Hypothalamus (tissue), 51 donors: ENCODE data around the gene SPAG16.
"Not testable (repeated sequence)": the region's sequence is repeated elsewhere in the genome, so short reads cannot be mapped to it uniquely, and the experiment has no call there.

Experiments
- DNase-seq, 51 donors: peaks; one replicate each; lab custom pipeline; 2025; lab: John Stamatoyannopoulos, UW

Gene SPAG16

GRCh38 chr2:213407027-213407426 is 122.8 kb downstream of the SPAG16 start:
- DNase-seq, result not testable (repeated sequence)

DNA sequence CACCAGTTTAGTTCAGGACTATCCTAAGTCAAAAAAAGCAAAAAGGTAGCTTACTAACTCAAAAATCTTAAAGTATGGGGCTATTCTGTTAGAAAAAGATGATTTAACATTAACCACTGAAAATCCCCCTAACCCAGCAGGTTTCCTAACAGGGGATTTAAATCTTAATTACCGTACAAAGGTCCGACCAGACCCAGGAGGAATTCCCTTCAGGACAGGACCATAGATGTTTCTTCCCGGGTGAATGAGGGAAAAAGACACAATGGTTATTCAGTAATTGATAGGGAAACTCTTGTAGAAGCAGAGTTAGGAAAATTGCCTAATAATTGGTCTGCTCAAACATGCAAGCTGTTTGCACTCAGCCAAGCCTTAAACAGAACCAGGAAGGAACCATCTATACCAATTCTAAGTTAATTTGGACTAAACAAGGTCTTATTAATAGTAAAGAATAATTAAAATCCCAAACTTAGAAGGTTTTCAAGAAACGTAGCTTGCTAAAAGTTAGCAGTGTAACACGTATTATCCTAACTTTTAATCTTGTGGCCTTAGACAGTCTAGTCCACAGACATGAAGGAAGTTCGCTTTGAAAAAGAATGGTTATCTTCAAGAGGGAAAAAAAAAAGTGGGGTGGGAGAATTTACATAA is 124.3 kb downstream of the SPAG16 start:
- not testable (repeated sequence) for DNase-seq

DNA sequence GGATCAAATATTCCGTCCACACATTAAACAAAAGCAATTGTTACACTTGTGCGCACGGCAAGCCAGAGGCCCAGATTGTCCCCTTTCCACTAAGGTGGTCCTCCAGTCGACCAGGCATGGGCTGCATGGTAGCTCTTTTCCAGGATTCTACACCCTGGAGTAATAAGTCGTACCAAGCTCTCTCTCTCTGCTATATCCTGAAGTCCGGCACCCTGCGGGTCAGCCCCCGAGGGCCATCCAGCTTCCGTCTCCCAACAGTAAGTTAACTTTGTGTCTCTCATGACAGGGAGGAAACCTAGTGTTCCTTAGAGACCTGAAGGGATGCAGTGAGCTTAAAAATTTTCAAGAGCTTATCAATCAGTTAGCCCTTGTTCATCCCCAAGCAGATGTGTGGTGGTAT is 126.4 kb downstream of the SPAG16 start:
- DNase-seq, result not testable (repeated sequence)

GRCh38 chr2:213411582-213412289 is 127.5 kb downstream of the SPAG16 start:
- no peak for DNase-seq

DNA sequence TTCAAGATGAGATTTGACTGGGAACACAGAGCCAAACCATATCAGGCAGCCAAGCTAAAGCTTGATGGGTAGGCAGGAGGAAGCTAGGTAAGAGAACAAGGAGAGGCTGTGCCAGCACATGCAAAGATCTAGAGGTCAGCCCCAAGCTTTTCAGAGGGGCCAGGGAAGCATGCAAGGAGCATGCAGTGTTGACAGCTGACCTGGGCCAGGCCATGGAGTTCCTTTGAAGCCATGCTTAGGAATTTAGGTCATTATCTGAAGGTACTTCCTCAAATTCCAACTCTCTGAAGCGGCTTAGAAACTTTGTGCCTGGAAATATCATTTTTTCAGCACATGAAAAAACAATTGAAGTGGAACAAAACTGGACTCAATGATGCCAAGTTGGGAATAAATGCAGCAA is 130.8 kb downstream of the SPAG16 start:
- DNase-seq, result no peak

DNA sequence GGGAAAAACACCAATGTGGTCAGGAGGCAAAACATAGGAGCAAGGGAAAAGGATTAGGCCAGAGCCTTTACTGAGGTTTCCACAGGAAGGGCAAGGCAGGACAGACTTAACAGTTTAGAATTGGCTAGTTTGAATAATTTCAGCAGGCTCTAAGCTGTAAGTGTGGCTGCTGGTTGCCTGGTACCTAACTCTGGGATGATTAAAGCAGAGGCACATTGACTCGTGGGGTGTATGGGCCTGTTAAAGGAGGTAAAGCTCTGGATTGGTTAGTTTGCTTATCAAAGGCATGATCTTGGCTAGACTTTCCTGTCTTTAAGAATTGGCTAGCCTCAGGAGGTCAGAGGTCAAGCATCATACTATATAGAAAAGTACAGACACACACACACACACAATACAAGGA is 132.6 kb downstream of the SPAG16 start:
- DNase-seq, result no peak

- no peak for DNase-seq
Measured at GRCh38 chr2:213419980-213420379, 135.7 kb downstream of the SPAG16 start.

GRCh38 chr2:213420828-213421385 is 136.6 kb downstream of the SPAG16 start:
- DNase-seq, result no peak

DNA sequence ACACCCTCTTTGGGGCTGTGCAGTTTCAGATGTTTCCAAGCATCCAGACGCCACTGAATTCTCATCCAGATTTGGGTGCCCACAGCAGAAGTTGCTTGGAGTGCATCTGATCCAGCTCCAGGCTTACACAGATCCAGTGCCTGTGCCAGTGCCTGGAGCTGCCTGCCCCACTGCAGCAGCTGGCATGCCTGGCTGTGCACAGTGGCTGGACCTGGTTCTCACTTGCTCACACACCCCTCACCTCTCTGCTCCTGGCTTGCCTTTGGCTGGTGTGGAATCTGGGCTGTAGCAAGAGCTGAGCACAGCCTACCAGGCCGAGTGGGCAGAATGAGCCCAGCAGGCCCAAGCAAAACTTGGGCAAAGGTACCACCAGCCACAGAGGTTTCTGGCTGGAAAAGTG is 137.9 kb downstream of the SPAG16 start:
- DNase-seq, result no peak

GRCh38 chr2:213425618-213426017 is 141.4 kb downstream of the SPAG16 start:
- DNase-seq, result no peak

- no peak for DNase-seq
Measured at GRCh38 chr2:213429516-213429915, 145.3 kb downstream of the SPAG16 start.

- no peak for DNase-seq
Measured at GRCh38 chr2:213443921-213444320, 159.7 kb downstream of the SPAG16 start.

- no peak for DNase-seq
Measured at GRCh38 chr2:213451542-213452239, 167.4 kb downstream of the SPAG16 start.

GRCh38 chr2:213455316-213456008 is 171.2 kb downstream of the SPAG16 start:
- DNase-seq, result no peak

DNA sequence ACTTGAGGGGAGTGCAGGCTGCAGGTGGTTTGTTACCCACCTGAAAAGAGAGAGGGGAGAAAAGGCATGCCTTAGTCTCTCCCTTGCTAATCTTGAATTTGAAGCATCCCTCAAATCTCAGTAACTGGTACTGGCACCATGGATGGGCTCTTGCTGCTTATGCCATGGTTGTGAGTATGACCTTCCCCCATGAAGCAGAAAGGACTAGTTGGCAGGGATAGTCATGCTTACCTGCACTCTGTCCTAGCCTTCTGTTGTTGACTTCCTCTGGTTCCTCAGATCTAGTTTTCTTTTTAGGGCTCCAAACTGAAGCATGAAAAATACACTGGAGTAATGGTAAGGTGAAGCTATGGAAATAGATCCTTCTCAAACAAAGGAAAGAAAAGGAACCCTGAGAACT is 191.2 kb downstream of the SPAG16 start:
- DNase-seq, result no peak

DNA sequence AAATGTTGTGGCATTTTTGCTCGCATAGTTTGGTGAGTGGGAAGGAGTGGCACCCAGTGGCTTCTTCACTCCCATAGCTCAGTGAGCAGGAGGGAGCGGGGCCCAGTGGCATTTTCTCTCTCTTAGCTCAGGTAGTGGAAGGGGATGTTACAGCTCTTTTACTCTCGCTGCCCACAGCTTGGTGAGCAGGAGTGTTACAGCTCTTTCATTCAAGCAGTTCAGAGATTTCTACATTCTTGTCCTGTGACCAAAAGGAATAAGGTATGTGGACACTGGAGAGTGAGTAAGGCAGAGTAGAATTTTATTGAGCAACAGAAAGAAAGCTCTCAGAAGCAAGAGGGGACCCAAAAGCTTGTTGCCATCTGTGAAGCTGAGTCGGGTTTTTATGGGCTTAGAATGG is 192.4 kb downstream of the SPAG16 start:
- DNase-seq, result no peak

DNA sequence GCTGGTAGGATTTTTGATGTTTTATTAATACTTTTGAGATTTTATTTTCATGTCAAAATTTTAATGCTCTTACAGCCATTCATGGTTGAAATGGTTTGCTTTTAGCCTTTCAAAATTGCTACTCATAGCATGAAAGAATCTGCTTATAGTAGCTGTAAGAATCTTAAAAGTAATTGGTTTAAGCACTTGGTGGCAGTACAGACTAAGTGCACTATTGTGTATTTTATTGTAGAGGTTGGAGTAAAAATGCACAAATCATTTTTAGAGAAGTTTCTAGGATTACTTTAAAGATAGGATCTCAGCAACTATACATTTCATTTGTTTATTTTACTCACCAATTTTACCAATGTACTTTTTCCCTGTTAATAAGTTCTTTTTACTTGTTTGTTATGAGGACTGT is 205.8 kb downstream of the SPAG16 start:
- DNase-seq, result no peak

- no peak for DNase-seq
Measured at GRCh38 chr2:213491376-213491775, 207.1 kb downstream of the SPAG16 start.

DNA sequence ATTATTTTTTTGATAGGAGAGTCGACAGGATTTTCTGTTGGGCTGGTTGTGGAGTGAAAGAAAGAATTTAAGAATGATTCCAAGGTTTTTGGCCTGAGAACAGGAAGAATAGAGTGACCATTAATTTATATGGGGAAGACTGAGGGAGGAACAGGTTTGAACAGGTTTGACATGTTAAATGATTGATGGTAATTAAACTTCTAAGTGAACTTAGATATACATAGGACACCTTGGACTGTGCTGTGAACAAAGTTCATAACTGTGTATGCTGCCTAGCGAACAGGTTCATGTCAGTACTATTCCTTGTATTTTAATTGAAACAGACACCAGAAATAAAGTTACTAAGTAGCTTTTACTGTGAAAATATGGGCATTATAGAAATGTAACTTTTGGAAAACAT is 212.0 kb downstream of the SPAG16 start:
- DNase-seq, result no peak

- DNase-seq, result no peak
Measured at GRCh38 chr2:213500881-213501280, 216.6 kb downstream of the SPAG16 start.

DNA sequence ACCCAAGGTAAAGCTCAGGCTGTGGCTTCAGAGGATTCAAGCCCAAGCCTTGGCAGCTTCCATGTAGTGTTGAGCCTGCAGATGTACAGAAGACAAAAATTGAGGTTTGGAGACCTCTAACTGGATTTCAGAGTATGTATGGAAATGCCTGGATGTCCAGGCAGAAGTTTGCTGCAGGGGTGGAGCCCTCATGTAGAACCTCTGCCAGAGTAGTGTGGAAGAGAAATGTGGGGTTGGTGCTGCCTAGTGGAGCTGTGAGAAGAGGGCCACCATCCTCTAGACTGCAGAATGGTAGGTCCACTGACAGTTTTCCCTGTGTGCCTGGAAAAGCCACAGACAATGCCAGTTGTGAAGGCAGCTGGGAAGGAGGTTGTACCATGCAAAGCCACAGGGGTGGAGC is 239.9 kb downstream of the SPAG16 start:
- no peak for DNase-seq
